ENCODE results near the gene NINJ2. TPM values are rescaled to one million over a fixed set of nuclear protein-coding genes. Genes with fewer than 3 reads are reported as not detected.

NINJ2 gene
- total and polyA plus RNA-seq, 7 donors, result 2.0 to 12.3 (median 7.2) TPM

DNA sequence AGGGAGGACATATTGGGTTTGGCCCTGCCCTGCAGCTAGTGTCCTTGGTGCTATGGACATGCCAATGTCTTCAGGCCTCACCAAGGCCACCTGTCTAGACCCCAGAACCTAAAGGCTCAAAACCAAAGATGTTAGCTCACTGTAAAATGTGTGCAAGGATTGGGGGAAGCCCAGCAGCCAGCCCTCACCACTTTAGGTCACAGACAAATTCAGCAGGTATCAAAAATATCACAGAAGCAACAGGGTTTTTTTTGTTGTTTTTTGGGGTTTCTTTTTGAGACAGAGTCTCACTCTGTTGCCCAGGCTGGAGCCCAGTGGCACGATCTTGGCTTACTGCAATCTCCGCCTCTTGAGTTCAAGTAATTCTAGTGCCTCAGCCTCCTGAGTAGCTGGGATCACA is 29.0 kb upstream of the NINJ2 start:
- Histone ChIP-seq H3K4me3 (no peak overlapping the region), H3K36me3 (no peaks in the 10 kb centered on the region), H3K4me1 (no peaks in the 10 kb centered on the region), H3K9me3 (no peaks in the 10 kb centered on the region), H3K27me3 (no peaks in the 10 kb centered on the region), H3K27ac (no peak overlapping the region)
- 67 to 85% methylated on average over 2 of the region's 2 CpGs for WGBS, 2 donors
- intact Hi-C loops (cut with DNase I), result no loop called here
- no peak for DNase-seq
- TF ChIP-seq, protein P1, sequence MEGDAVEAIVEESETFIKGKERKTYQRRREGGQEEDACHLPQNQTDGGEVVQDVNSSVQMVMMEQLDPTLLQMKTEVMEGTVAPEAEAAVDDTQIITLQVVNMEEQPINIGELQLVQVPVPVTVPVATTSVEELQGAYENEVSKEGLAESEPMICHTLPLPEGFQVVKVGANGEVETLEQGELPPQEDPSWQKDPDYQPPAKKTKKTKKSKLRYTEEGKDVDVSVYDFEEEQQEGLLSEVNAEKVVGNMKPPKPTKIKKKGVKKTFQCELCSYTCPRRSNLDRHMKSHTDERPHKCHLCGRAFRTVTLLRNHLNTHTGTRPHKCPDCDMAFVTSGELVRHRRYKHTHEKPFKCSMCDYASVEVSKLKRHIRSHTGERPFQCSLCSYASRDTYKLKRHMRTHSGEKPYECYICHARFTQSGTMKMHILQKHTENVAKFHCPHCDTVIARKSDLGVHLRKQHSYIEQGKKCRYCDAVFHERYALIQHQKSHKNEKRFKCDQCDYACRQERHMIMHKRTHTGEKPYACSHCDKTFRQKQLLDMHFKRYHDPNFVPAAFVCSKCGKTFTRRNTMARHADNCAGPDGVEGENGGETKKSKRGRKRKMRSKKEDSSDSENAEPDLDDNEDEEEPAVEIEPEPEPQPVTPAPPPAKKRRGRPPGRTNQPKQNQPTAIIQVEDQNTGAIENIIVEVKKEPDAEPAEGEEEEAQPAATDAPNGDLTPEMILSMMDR (IDR thresholded peaks at IDR 0.05), result no peak
- no peak for TF ChIP-seq EP300 (IDR thresholded peaks at IDR 0.05)
- no peak for TF ChIP-seq POLR2A (IDR thresholded peaks at IDR 0.05)
- no peak for TF ChIP-seq POLR2AphosphoS5 (IDR thresholded peaks at IDR 0.05)

DNA sequence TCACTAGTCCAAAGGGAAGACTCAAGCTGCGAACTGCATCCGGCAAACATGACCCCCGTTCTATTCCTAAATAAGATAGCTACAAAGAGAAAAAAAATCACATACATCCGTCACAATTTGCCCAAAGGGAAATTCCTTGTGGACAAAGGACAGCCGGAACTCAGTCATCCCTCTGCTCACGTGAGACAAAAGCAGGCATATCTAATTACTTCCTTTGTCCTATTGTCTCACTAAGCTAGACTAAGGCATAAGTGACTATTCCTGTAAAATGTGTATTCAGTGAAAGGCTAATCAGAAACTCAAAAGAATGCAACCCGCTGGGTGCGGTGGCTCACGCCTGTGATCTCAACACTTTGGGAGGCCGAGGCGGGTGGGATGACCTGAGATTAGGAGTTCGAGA is 27.2 kb upstream of the NINJ2 start:
- WGBS, 2 donors, result 91 to 96% methylated on average over 12 of the region's 12 CpGs
- intact Hi-C loops (cut with DNase I), result no loop called here
- Histone ChIP-seq H3K9me3 (no peaks in the 10 kb centered on the region), H3K4me1 (no peaks in the 10 kb centered on the region), H3K4me3 (no peak overlapping the region), H3K36me3 (no peaks in the 10 kb centered on the region), H3K27me3 (no peaks in the 10 kb centered on the region), H3K27ac (no peak overlapping the region)
- TF ChIP-seq EP300 (IDR thresholded peaks at IDR 0.05), result no peak
- TF ChIP-seq POLR2AphosphoS5 (IDR thresholded peaks at IDR 0.05), result peak in 1 of 4 donors; percentile 32
- no peak for TF ChIP-seq POLR2A (IDR thresholded peaks at IDR 0.05)
- no peak for DNase-seq

DNA sequence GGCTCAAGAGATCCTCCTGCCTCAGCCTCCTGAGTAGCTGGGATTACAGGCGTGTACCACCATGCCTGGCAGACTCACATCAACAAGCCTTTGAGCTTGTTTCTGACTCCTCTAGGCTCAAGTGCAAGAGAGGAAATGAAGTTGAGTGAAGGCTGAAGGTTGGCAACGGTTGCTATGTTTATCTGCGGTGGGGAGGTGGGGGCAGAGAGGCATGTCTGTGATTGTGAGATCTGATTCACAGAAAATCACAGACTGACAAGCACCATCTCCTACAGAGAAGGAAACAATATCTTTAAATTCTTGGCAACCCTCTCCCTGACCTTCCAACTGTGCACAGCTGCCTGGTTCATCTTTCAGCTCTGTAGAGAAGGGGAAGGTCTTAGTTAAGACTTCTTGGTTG is 22.1 kb upstream of the NINJ2 start:
- DNase-seq, result no peak
- Histone ChIP-seq H3K36me3 (no peaks in the 10 kb centered on the region), H3K4me1 (no peaks in the 10 kb centered on the region), H3K27me3 (no peaks in the 10 kb centered on the region), H3K9me3 (no peaks in the 10 kb centered on the region), H3K27ac (no peak overlapping the region), H3K4me3 (no peak overlapping the region)
- intact Hi-C loops (cut with DNase I), result no loop called here
- 30 to 58% methylated on average over 3 of the region's 3 CpGs for WGBS, 2 donors
- no peak for TF ChIP-seq EP300 (IDR thresholded peaks at IDR 0.05)
- TF ChIP-seq POLR2AphosphoS5 (IDR thresholded peaks at IDR 0.05), result no peak

DNA sequence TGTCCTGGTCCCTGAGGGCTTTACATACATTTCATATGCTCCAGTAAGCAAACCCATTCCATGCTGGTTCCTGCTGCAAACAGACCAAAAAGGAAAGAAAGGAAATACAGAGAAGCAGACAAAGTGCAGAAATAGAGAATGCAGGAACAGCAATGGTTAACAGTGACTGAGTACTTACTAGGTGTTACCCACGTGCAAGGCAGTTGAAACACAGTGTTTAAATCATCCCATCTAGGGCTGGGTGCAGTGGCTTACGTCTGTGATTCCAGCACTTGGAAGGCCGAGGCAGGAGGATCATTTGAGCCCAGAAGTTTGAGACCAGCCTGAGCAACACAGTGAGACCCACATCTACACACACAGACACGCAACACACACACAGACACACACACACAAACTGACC is 21.2 kb upstream of the NINJ2 start:
- H3K4me3 ChIP-seq, result no peak overlapping the region
- DNase-seq, result no peak
- H3K36me3 ChIP-seq, result no peaks in the 10 kb centered on the region
- TF ChIP-seq, protein P1 (IDR thresholded peaks at IDR 0.05), result no peak
- TF ChIP-seq POLR2A (IDR thresholded peaks at IDR 0.05) (no peak), POLR2AphosphoS5 (IDR thresholded peaks at IDR 0.05) (no peak), EP300 (IDR thresholded peaks at IDR 0.05) (no peak)
- no peaks in the 10 kb centered on the region for H3K4me1 ChIP-seq
- intact Hi-C loops (cut with DNase I), result no loop called here
- no peak overlapping the region for H3K27ac ChIP-seq
- no peaks in the 10 kb centered on the region for H3K9me3 ChIP-seq
- no peaks in the 10 kb centered on the region for H3K27me3 ChIP-seq
- WGBS, 2 donors, result 65 to 71% methylated on average over 4 of the region's 4 CpGs

DNA sequence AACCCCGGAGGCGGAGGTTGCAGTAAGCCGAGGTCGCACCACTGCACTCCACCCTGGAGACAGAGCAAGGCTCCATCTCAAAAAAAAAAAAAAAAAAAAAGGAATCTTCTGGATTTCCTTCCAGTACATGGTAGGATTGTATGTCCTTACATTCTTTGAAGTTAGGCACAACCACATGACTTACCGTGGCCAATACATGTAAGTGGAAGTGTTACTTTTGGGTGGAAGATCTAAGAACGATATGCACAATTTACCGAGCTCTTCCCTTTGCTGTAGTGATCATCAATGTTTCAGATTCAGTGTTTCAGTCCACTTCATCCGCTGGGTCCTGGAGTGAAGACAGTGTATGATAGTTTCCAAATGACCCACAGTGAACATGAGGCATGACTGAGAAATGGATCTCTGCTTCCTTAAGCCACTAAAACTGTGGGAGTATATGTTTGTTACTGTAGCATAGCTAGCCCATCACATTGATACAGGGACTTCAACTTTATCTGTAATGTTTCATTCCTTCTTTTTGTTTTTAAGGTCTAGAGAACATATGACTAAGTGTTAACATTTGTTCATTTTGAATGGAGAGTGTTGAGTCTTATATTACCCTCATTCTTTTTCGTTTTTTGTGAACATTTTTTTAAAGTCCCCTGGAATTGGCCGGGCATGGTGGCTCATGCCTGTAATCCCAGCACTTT is 18.5 kb upstream of the NINJ2 start:
- Histone ChIP-seq H3K4me1 (no peaks in the 10 kb centered on the region), H3K27ac (no peak overlapping the region), H3K9me3 (no peaks in the 10 kb centered on the region), H3K27me3 (no peaks in the 10 kb centered on the region), H3K4me3 (no peak overlapping the region), H3K36me3 (no peaks in the 10 kb centered on the region)
- 92 to 94% methylated on average over 10 of the region's 10 CpGs for WGBS, 2 donors
- TF ChIP-seq POLR2A (IDR thresholded peaks at IDR 0.05) (no peak), EP300 (IDR thresholded peaks at IDR 0.05) (no peak), POLR2AphosphoS5 (IDR thresholded peaks at IDR 0.05) (no peak)
- TF ChIP-seq, protein P1 (IDR thresholded peaks at IDR 0.05), result no peak
- intact Hi-C loops (cut with DNase I), result no loop called here
- DNase-seq, result no peak

Measured in sigmoid colon (tissue), 7 donors.